Right hindlimb (tissue), 1 donor: ENCODE data around the gene SRSF4.
"Not testable (repeated sequence)": the region's sequence is repeated elsewhere in the genome, so short reads cannot be mapped to it uniquely, and the experiment has no call there.

Experiments used
- DNase-seq: peaks from one replicate; pipeline ENCODE4 v3.0.0-alpha.2; 2018

SRSF4 gene

GRCh38 chr1:29162476-29163138 lies 19.1 kb downstream of the SRSF4 start:
- DNase-seq: no peak

- DNase-seq: no peak
Measured at GRCh38 chr1:29162025-29162424, 19.7 kb downstream of the SRSF4 start.

- no peak for DNase-seq
Measured at GRCh38 chr1:29159773-29160172, 21.9 kb downstream of the SRSF4 start.

- no peak for DNase-seq
Measured at GRCh38 chr1:29157269-29157601, 24.5 kb downstream of the SRSF4 start.

- no peak for DNase-seq
Measured at GRCh38 chr1:29156543-29157268, 25.0 kb downstream of the SRSF4 start.

GRCh38 chr1:29152046-29152805 lies 29.5 kb downstream of the SRSF4 start:
- no peak for DNase-seq

- DNase-seq: not testable (repeated sequence)
Measured at GRCh38 chr1:29150346-29150745, 31.4 kb downstream of the SRSF4 start.

- DNase-seq: no peak
Measured at GRCh38 chr1:29148656-29149491, 32.8 kb downstream of the SRSF4 start.

- no peak for DNase-seq
Measured at GRCh38 chr1:29145739-29146437, 35.8 kb downstream of the SRSF4 start.

GRCh38 chr1:29144178-29144577 lies 37.5 kb downstream of the SRSF4 start:
- no peak for DNase-seq

GRCh38 chr1:29142714-29143113 lies 39.0 kb downstream of the SRSF4 start:
- no peak for DNase-seq

- no peak for DNase-seq
Measured at GRCh38 chr1:29136391-29136915, 45.2 kb downstream of the SRSF4 start.

GRCh38 chr1:29134695-29135028 lies 47.0 kb downstream of the SRSF4 start:
- no peak for DNase-seq

- no peak for DNase-seq
Measured at GRCh38 chr1:29133861-29134694, 47.6 kb downstream of the SRSF4 start.

- not testable (repeated sequence) for DNase-seq
Measured at GRCh38 chr1:29131056-29131455, 50.6 kb downstream of the SRSF4 start.

GRCh38 chr1:29129916-29130315 lies 51.8 kb downstream of the SRSF4 start:
- no peak for DNase-seq

GRCh38 chr1:29128739-29129138 lies 53.0 kb downstream of the SRSF4 start:
- no peak for DNase-seq

GRCh38 chr1:29126198-29126597 lies 55.5 kb downstream of the SRSF4 start:
- no peak for DNase-seq

- DNase-seq: no peak
Measured at GRCh38 chr1:29125788-29126187, 55.9 kb downstream of the SRSF4 start.

- peak; percentile 47 for DNase-seq
Measured at GRCh38 chr1:29125237-29125641, 56.5 kb downstream of the SRSF4 start.
